Measurements from ENCODE around the gene SUCO. TPM values are rescaled to one million over a fixed set of nuclear protein-coding genes. Genes with fewer than 3 reads are reported as not detected.

The SUCO gene
- 81.2 TPM for total RNA-seq (ENCODE audit: unreplicated experiment)
- long read RNA-seq, partial matches to known transcripts: 9 of 11 reads
- long read RNA-seq, other reads (novel, unspliced or antisense): 2 of 11 reads

GRCh38 chr1:172532700-172533512, at the start of gene SUCO:
SUCO (plus strand) TSS chr1:172533150; CDS start chr1:172533436, 286 bp downstream.
- peak; percentile 99 for DNase-seq (ENCODE audit: low spot score)
- TF ChIP-seq CTCF (IDR thresholded peaks at IDR 0.05; ENCODE audit: unreplicated experiment): no peak
- Mint-ChIP-seq H3K4me1 (ENCODE audit: unreplicated experiment) (peaks cover 51% of the 10 kb centered on the region), H3K27me3 (ENCODE audit: unreplicated experiment) (peaks cover 15% of the 10 kb centered on the region), H3K9me3 (ENCODE audit: unreplicated experiment) (no peaks in the 10 kb centered on the region), H3K36me3 (ENCODE audit: low read depth, unreplicated experiment) (peaks cover 7% of the 10 kb centered on the region), H3K4me3 (ENCODE audit: unreplicated experiment) (peak within 1 kb of the TSS; percentile 99), H3K27ac (ENCODE audit: unreplicated experiment) (peak within 1 kb of the TSS; percentile 99)

- Mint-ChIP-seq H3K36me3 (ENCODE audit: low read depth, unreplicated experiment) (no peaks in the 10 kb centered on the region), H3K4me1 (ENCODE audit: unreplicated experiment) (peaks cover 19% of the 10 kb centered on the region), H3K27me3 (ENCODE audit: unreplicated experiment) (peaks cover 4% of the 10 kb centered on the region), H3K27ac (ENCODE audit: unreplicated experiment) (no peak overlapping the region), H3K4me3 (ENCODE audit: unreplicated experiment) (no peak overlapping the region), H3K9me3 (ENCODE audit: unreplicated experiment) (no peaks in the 10 kb centered on the region)
- no peak for TF ChIP-seq CTCF (IDR thresholded peaks at IDR 0.05; ENCODE audit: unreplicated experiment)
- no peak for DNase-seq (ENCODE audit: low spot score)
Observed at GRCh38 chr1:172483448-172483847, 49.5 kb upstream of the SUCO start.

GRCh38 chr1:172484252-172484651, 48.7 kb upstream of the SUCO start:
- peaks cover 4% of the 10 kb centered on the region for H3K27me3 Mint-ChIP-seq (ENCODE audit: unreplicated experiment)
- no peak overlapping the region for H3K27ac Mint-ChIP-seq (ENCODE audit: unreplicated experiment)
- peaks cover 19% of the 10 kb centered on the region for H3K4me1 Mint-ChIP-seq (ENCODE audit: unreplicated experiment)
- TF ChIP-seq CTCF (IDR thresholded peaks at IDR 0.05; ENCODE audit: unreplicated experiment): no peak
- H3K4me3 Mint-ChIP-seq (ENCODE audit: unreplicated experiment): no peak overlapping the region
- H3K36me3 Mint-ChIP-seq (ENCODE audit: low read depth, unreplicated experiment): no peaks in the 10 kb centered on the region
- no peaks in the 10 kb centered on the region for H3K9me3 Mint-ChIP-seq (ENCODE audit: unreplicated experiment)
- no peak for DNase-seq (ENCODE audit: low spot score)

- Mint-ChIP-seq H3K36me3 (ENCODE audit: low read depth, unreplicated experiment) (no peaks in the 10 kb centered on the region), H3K9me3 (ENCODE audit: unreplicated experiment) (no peaks in the 10 kb centered on the region), H3K4me3 (ENCODE audit: unreplicated experiment) (no peak overlapping the region), H3K27me3 (ENCODE audit: unreplicated experiment) (peaks cover 4% of the 10 kb centered on the region), H3K27ac (ENCODE audit: unreplicated experiment) (no peak overlapping the region), H3K4me1 (ENCODE audit: unreplicated experiment) (peaks cover 19% of the 10 kb centered on the region)
- TF ChIP-seq CTCF (IDR thresholded peaks at IDR 0.05; ENCODE audit: unreplicated experiment): no peak
- no peak for DNase-seq (ENCODE audit: low spot score)
Observed at GRCh38 chr1:172485626-172486025, 47.3 kb upstream of the SUCO start.

GRCh38 chr1:172486805-172487454, 46.0 kb upstream of the SUCO start:
- peaks cover 19% of the 10 kb centered on the region for H3K4me1 Mint-ChIP-seq (ENCODE audit: unreplicated experiment)
- no peak for TF ChIP-seq CTCF (IDR thresholded peaks at IDR 0.05; ENCODE audit: unreplicated experiment)
- DNase-seq (ENCODE audit: low spot score): no peak
- H3K36me3 Mint-ChIP-seq (ENCODE audit: low read depth, unreplicated experiment): no peaks in the 10 kb centered on the region
- peaks cover 4% of the 10 kb centered on the region for H3K27me3 Mint-ChIP-seq (ENCODE audit: unreplicated experiment)
- H3K4me3 Mint-ChIP-seq (ENCODE audit: unreplicated experiment): no peak overlapping the region
- H3K27ac Mint-ChIP-seq (ENCODE audit: unreplicated experiment): no peak overlapping the region
- no peaks in the 10 kb centered on the region for H3K9me3 Mint-ChIP-seq (ENCODE audit: unreplicated experiment)

Measured in endothelial cell (in vitro differentiated cells).